GM12878 (cell line): Measurements from ENCODE around the gene SHF. TPM values are rescaled to one million over a fixed set of nuclear protein-coding genes. Genes with fewer than 3 reads are reported as not detected.

Source experiments
- ATAC-seq: fragments of 200-7000 bp; cut with Tn5 transposase; 3 replicates; pipeline ENCODE4 v1.9.1; 2020; ENCODE audit warnings: mild to moderate bottlenecking, moderate library complexity
- BruUV-seq: library from RNA; stranded (reverse); fragments of 400-500 nt; replicated peaks from 2 replicates; lab custom pipeline; 2021; lab: Mats Ljungman, UMichigan
- CTCF ChIA-PET: fragments of 300-600 bp; sonication (Branson Sonifier 250); formaldehyde crosslinking; extraction: SDS; loops from one replicate; lab custom pipeline; 2021; ENCODE audit warnings: inconsistent platforms; lab: Yijun Ruan, JAX
- POLR2A ChIA-PET: fragments of 350-600 bp; formaldehyde crosslinking; extraction: SDS; loops from one replicate; lab custom pipeline; 2021; ENCODE audit warnings: inconsistent platforms; lab: Charles Lee
- RAD21 ChIA-PET: fragments of 300-600 bp; sonication (Branson Sonifier 250); formaldehyde crosslinking; loops from one replicate; lab custom pipeline; 2023; ENCODE audit warnings: antibody characterized with exemption; ENCODE audit not compliant: unreplicated experiment; lab: Charles Lee
- SMC1A ChIA-PET: fragments of 300-600 bp; sonication (Branson Sonifier 250); formaldehyde crosslinking; loops from one replicate; lab custom pipeline; 2023; ENCODE audit not compliant: unreplicated experiment, uncharacterized antibody; lab: Charles Lee
- DNase-seq: peaks from one replicate; pipeline ENCODE4 v3.0.0-alpha.2; 2011; ENCODE audit warnings: low read depth, low spot score
- FAIRE-seq: peaks from 3 replicates; lab custom pipeline; 2011; peaks lifted over from hg19 to GRCh38; lab: Jason Lieb, UNC
- H2AFZ ChIP-seq: 2 replicates; pipeline ENCODE4 v1.6.0; 2011; ENCODE audit warnings: low read depth, low read length, control low read depth; ENCODE audit not compliant: control insufficient read depth
- H3K27ac ChIP-seq: 2 replicates; pipeline ENCODE4 v1.5.1; 2011; ENCODE audit warnings: control low read depth; ENCODE audit not compliant: control insufficient read depth, insufficient read depth
- H3K27me3 ChIP-seq, 2 experiments: replicated peaks in 1 of 2; 2 replicates each; pipeline versions ENCODE4 v1.6.0 to v1.6.1; 2011; ENCODE audit warnings: low read length in 1 of 2; ENCODE audit not compliant: control insufficient read depth in 2 of 2, insufficient read depth in 2 of 2
- H3K36me3 ChIP-seq, 2 experiments: 2 replicates each; pipeline ENCODE4 v1.5.1; 2011; ENCODE audit warnings: low read length in 1 of 2; ENCODE audit not compliant: control insufficient read depth in 2 of 2, insufficient read depth in 2 of 2
- H3K4me1 ChIP-seq: 2 replicates; pipeline ENCODE4 v1.6.1; 2011; ENCODE audit warnings: mild to moderate bottlenecking, low read length, moderate library complexity, mixed read lengths; ENCODE audit not compliant: control insufficient read depth, insufficient read depth
- H3K4me2 ChIP-seq: 2 replicates; pipeline ENCODE4 v1.6.0; 2011; ENCODE audit warnings: control low read depth; ENCODE audit not compliant: control insufficient read depth, insufficient read depth
- H3K4me3 ChIP-seq: fragments of 200-600 bp; sonication (generic); 2 replicates; pipeline ENCODE4 v1.5.1; 2016
- H3K79me2 ChIP-seq: 2 replicates; pipeline ENCODE4 v1.6.0; 2011; ENCODE audit warnings: low read length; ENCODE audit not compliant: control insufficient read depth, insufficient read depth
- H3K9ac ChIP-seq: 2 replicates; pipeline ENCODE4 v1.8.0; 2011; ENCODE audit warnings: low read length, control low read depth, mixed read lengths; ENCODE audit not compliant: control insufficient read depth, insufficient read depth
- H3K9me3 ChIP-seq: replicated peaks from 3 replicates; pipeline ENCODE4 v1.5.1; 2011; ENCODE audit warnings: mild to moderate bottlenecking, low read length; ENCODE audit not compliant: control insufficient read depth, insufficient read depth
- H4K20me1 ChIP-seq: 2 replicates; pipeline ENCODE4 v1.6.0; 2011; ENCODE audit not compliant: control insufficient read depth, insufficient read depth
- ATF7 ChIP-seq: fragments of 450-650 bp; IDR thresholded peaks from 2 replicates; pipeline ENCODE4 v1.6.1; 2016; ENCODE audit warnings: low read depth, mild to moderate bottlenecking
- HCFC1 ChIP-seq: fragments of 150-350 bp; IDR thresholded peaks from 2 replicates; pipeline ENCODE4 v1.6.1; 2014; ENCODE audit warnings: low read length
- KLF5 ChIP-seq: fragments of 450-650 bp; IDR thresholded peaks from 2 replicates; pipeline ENCODE4 v1.6.1; 2014; ENCODE audit warnings: mild to moderate bottlenecking; ENCODE audit not compliant: partially characterized antibody
- MTA2 ChIP-seq: fragments of 450-650 bp; IDR thresholded peaks from 2 replicates; pipeline ENCODE4 v1.6.1; 2016; ENCODE audit warnings: low read depth, mild to moderate bottlenecking, moderate library complexity
- MXI1 ChIP-seq: fragments of 150-350 bp; IDR thresholded peaks from 2 replicates; pipeline ENCODE4 v1.6.1; 2011; ENCODE audit warnings: low read depth, mild to moderate bottlenecking, inconsistent platforms, low read length, improper control_type of control experiment
- PAX8 ChIP-seq: fragments of 450-650 bp; IDR thresholded peaks from 2 replicates; pipeline ENCODE4 v1.6.1; 2017; ENCODE audit warnings: mild to moderate bottlenecking, moderate library complexity
- PML ChIP-seq: IDR thresholded peaks from 2 replicates; pipeline ENCODE4 v1.6.1; 2012; ENCODE audit warnings: low read length, inconsistent platforms
- RUNX3 ChIP-seq: IDR thresholded peaks from 2 replicates; pipeline ENCODE4 v1.6.1; 2012; ENCODE audit warnings: low read length, inconsistent platforms
- SMARCA5 ChIP-seq: fragments of 450-650 bp; IDR thresholded peaks from 2 replicates; pipeline ENCODE4 v1.6.1; 2017; ENCODE audit warnings: mild to moderate bottlenecking
- SMC3 ChIP-seq: IDR thresholded peaks from 2 replicates; pipeline ENCODE4 v1.6.1; 2011; ENCODE audit warnings: low read length, improper control_type of control experiment, borderline replicate concordance
- TAF1 ChIP-seq: IDR thresholded peaks from 2 replicates; pipeline ENCODE4 v1.6.1; 2011; ENCODE audit warnings: mild to moderate bottlenecking, low read depth, low read length, borderline replicate concordance
- YBX1 ChIP-seq: fragments of 450-650 bp; IDR thresholded peaks from 2 replicates; pipeline ENCODE4 v1.6.1; 2016; ENCODE audit warnings: antibody characterized with exemption
- WGBS: methylation state at CpG from one replicate; pipeline ENCODE4 v1.1.6; 2016; ENCODE audit warnings: low lambda C conversion rate; ENCODE audit not compliant: insufficient replicate concordance, insufficient coverage; ENCODE audit errors: missing lambda C conversion rate; 5-methylcytosine and 5-hydroxymethylcytosine counted together
- in situ Hi-C: fragments of 300-500 bp; cut with MboI; formaldehyde crosslinking; loops from 9 replicates; pipeline ENCODE4 v1.14.3; 2018; ENCODE audit warnings: mixed read lengths
- intact Hi-C: fragments of 100-400 bp; cut with micrococcal nuclease; formaldehyde crosslinking; loops from one replicate; pipeline ENCODE4 v1.14.2; 2022; ENCODE audit not compliant: unreplicated experiment
- polyA plus RNA-seq, 11 experiments: library from polyadenylated mRNA; depleted of rRNA in 4 of 11; unstranded in 6 of 11; stranded (reverse) in 5 of 11; fragments of >200 nt; fragmentation: Nextera tagmentation in 4 of 11; fragmentation: Illumina TruSeq in 1 of 11; extraction: Ambion mirVana in 4 of 11; extraction: Trizol in 1 of 11; gene quantifications; 1 replicate in 1 of 11; 2 replicates in 10 of 11; pipeline versions ENCODE4 v1.2.1 to v1.2.3, GENCODE V29; 2011 to 2016; ENCODE audit warnings: inconsistent platforms in 2 of 11, missing spikeins in 2 of 11, low read depth in 1 of 11
- total RNA-seq, 4 experiments: library from RNA; depleted of rRNA in 3 of 4; stranded (reverse); fragments of >200 nt in 3 of 4; fragmentation: Illumina TruSeq in 1 of 4; extraction: Trizol in 1 of 4; gene quantifications; 2 replicates each; pipeline versions ENCODE4 v1.2.1 to v1.2.3, GENCODE V29; 2013 to 2021
- TF ChIP-seq, protein P1 (sequence below): fragments of 150-350 bp; IDR thresholded peaks from 2 replicates; pipeline ENCODE4 v1.6.1; 2014; ENCODE audit warnings: mild to moderate bottlenecking, low read depth, low read length
- TF ChIP-seq, protein P2 (sequence below): IDR thresholded peaks from 2 replicates; pipeline ENCODE4 v1.6.1; 2012; ENCODE audit warnings: low read depth, low read length, improper control_type of control experiment
- TF ChIP-seq, protein P3 (sequence below): fragments of 450-650 bp; IDR thresholded peaks from 2 replicates; pipeline ENCODE4 v1.6.1; 2016; ENCODE audit warnings: mild to moderate bottlenecking

SHF gene
- total and polyA plus RNA-seq, 10 of the 15 experiments (the other 5 are each of a cell fraction or from before 2014, with no cell fraction given): 0.04 to 5.7 (median 1.0) TPM; not detected in 1

DNA sequence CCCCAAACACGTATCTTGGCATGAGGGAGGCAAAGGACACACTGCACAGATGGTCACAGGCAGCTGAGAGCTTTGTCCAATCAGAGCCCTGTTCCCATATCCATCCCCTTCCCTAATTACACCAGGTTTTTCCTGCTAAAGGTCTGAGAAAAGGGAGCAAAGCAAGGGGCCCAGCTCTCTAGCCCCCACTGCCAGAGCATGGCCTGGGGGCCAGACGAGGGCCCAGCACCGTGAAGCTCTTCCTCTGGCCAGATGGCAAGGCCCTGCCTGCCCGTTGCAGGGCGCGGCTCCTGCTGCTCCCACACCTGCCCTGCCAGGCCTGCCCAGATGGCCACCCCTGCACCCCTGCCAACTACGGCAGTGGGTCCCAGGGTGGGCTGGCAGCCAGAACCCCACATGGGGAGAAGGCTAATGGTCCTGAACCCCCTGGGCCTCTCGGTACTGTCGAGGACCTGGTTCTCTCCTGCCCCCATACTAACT is 3.2 kb downstream of the SHF start:
- SMC1A ChIA-PET: interaction anchor here (1.8 kb wide), 1 partner anchor 11 kb away, joined by 4 read pairs; no protein-coding TSS in a partner anchor
- H3K27ac ChIP-seq: no peak overlapping the region
- FAIRE-seq: no peak

More for the DNA sequence above, 3.2 kb downstream of the SHF start:
- RAD21 ChIA-PET: interaction anchor here (0.8 kb wide), 1 partner anchor 16 kb away, joined by 3 read pairs; no protein-coding TSS in a partner anchor
- BruUV-seq: no TSS peak
- CTCF ChIA-PET: interaction anchor here (0.6 to 13.7 kb wide), 6 partner anchors 9 to 450 kb away, joined by 3 to 200 read pairs (median 12); partner anchors contain the start of gene SQOR
- Histone ChIP-seq H3K36me3 (no peaks in the 10 kb centered on the region), H3K27me3 (peaks cover 0 to 2% of the 10 kb centered on the region in 2 experiments; a peak in 3 of 4 replicates), H3K9ac (no peak overlapping the region), H2AFZ (no peak overlapping the region), H3K4me2 (no peak overlapping the region), H3K79me2 (no peaks in the 10 kb centered on the region), H4K20me1 (no peaks in the 10 kb centered on the region), H3K9me3 (no peaks in the 10 kb centered on the region), H3K4me1 (peaks cover 4% of the 10 kb centered on the region), H3K4me3 (no peak overlapping the region)
- DNase-seq (no peak), ATAC-seq (no peak)
- intact Hi-C loops: no loop called here
- WGBS: 62% methylated on average over 9 of the region's 9 CpGs
- in situ Hi-C loops: no loop called here
- POLR2A ChIA-PET: interaction anchor here (0.5 to 2.5 kb wide), 7 partner anchors 10 to 449 kb away, joined by 3 to 8 read pairs (median 4); no protein-coding TSS in a partner anchor
- TF ChIP-seq MXI1 (no peak), TAF1 (no peak), MTA2 (no peak), SMC3 (no peak), ATF7 (no peak), SMARCA5 (no peak), YBX1 (no peak), HCFC1 (no peak), PAX8 (no peak), KLF5 (no peak), RUNX3 (no peak), PML (no peak)
- TF ChIP-seq, protein P1, sequence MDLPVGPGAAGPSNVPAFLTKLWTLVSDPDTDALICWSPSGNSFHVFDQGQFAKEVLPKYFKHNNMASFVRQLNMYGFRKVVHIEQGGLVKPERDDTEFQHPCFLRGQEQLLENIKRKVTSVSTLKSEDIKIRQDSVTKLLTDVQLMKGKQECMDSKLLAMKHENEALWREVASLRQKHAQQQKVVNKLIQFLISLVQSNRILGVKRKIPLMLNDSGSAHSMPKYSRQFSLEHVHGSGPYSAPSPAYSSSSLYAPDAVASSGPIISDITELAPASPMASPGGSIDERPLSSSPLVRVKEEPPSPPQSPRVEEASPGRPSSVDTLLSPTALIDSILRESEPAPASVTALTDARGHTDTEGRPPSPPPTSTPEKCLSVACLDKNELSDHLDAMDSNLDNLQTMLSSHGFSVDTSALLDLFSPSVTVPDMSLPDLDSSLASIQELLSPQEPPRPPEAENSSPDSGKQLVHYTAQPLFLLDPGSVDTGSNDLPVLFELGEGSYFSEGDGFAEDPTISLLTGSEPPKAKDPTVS: no peak
- TF ChIP-seq, protein P2, sequence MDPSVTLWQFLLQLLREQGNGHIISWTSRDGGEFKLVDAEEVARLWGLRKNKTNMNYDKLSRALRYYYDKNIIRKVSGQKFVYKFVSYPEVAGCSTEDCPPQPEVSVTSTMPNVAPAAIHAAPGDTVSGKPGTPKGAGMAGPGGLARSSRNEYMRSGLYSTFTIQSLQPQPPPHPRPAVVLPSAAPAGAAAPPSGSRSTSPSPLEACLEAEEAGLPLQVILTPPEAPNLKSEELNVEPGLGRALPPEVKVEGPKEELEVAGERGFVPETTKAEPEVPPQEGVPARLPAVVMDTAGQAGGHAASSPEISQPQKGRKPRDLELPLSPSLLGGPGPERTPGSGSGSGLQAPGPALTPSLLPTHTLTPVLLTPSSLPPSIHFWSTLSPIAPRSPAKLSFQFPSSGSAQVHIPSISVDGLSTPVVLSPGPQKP: no peak
- TF ChIP-seq, protein P3, sequence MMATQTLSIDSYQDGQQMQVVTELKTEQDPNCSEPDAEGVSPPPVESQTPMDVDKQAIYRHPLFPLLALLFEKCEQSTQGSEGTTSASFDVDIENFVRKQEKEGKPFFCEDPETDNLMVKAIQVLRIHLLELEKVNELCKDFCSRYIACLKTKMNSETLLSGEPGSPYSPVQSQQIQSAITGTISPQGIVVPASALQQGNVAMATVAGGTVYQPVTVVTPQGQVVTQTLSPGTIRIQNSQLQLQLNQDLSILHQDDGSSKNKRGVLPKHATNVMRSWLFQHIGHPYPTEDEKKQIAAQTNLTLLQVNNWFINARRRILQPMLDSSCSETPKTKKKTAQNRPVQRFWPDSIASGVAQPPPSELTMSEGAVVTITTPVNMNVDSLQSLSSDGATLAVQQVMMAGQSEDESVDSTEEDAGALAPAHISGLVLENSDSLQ: no peak
